HG02840 (cell line): ENCODE results near the gene JAGN1.
"Not testable (repeated sequence)": the region's sequence is repeated elsewhere in the genome, so short reads cannot be mapped to it uniquely, and the experiment has no call there.

Experiments
- ATAC-seq: cut with Tn5 transposase; IDR thresholded peaks from one replicate; pipeline ENCODE4 v1.9.1; 2021; ENCODE audit warnings: mild to moderate bottlenecking, moderate library complexity, moderate number of reproducible peaks; ENCODE audit not compliant: unreplicated experiment, low FRiP score

JAGN1 gene

GRCh38 chr3:9896755-9897407 lies 6.5 kb downstream of the JAGN1 start:
- ATAC-seq: not testable (repeated sequence)

GRCh38 chr3:9897408-9898372 lies 7.3 kb downstream of the JAGN1 start:
- no peak for ATAC-seq

GRCh38 chr3:9898467-9899241 lies 8.2 kb downstream of the JAGN1 start:
- ATAC-seq: no peak

- no peak for ATAC-seq
Observed at GRCh38 chr3:9899289-9899791, 8.9 kb downstream of the JAGN1 start.

GRCh38 chr3:9900965-9901415 lies 10.6 kb downstream of the JAGN1 start:
- not testable (repeated sequence) for ATAC-seq

GRCh38 chr3:9901967-9902366 lies 11.6 kb downstream of the JAGN1 start:
- no peak for ATAC-seq

GRCh38 chr3:9902372-9903237 lies 12.2 kb downstream of the JAGN1 start, which contains the start of gene IL17RE:
Gene IL17RE (plus strand): TSS chr3:9902848. CDS start chr3:9902933, 85 bp downstream.
- ATAC-seq: no peak

GRCh38 chr3:9903238-9903624 lies 12.8 kb downstream of the JAGN1 start:
- no peak for ATAC-seq

- ATAC-seq: no peak
Observed at GRCh38 chr3:9903904-9904303, 13.5 kb downstream of the JAGN1 start.

GRCh38 chr3:9906480-9906879 lies 16.1 kb downstream of the JAGN1 start:
- ATAC-seq: no peak

- no peak for ATAC-seq
Observed at GRCh38 chr3:9908286-9908685, 17.9 kb downstream of the JAGN1 start.

GRCh38 chr3:9909221-9910013 lies 19.0 kb downstream of the JAGN1 start:
- no peak for ATAC-seq

- no peak for ATAC-seq
Observed at GRCh38 chr3:9911863-9912262, 21.5 kb downstream of the JAGN1 start.

GRCh38 chr3:9912294-9912935 lies 22.0 kb downstream of the JAGN1 start:
- no peak for ATAC-seq

- ATAC-seq: no peak
Observed at GRCh38 chr3:9913601-9914000, 23.2 kb downstream of the JAGN1 start.

GRCh38 chr3:9914011-9914410 lies 23.6 kb downstream of the JAGN1 start:
- ATAC-seq: no peak

GRCh38 chr3:9914559-9915253 lies 24.3 kb downstream of the JAGN1 start:
- ATAC-seq: no peak
